Upper lobe of left lung (tissue), 4 donors: ENCODE measurements around the gene ARHGEF7.

Source experiments
- CTCF ChIP-seq, 6 experiments: fragments of 450-650 bp in 4 of 6; fragments of 200-600 bp in 2 of 6; sonication (generic) in 2 of 6; IDR thresholded peaks; one replicate each; pipeline ENCODE4 v1.5.1; 2016 to 2019; ENCODE audit warnings: antibody characterized with exemption in 6 of 6
- EP300 ChIP-seq, 4 donors: sonication (generic); formaldehyde crosslinking; IDR thresholded peaks; one replicate each; pipeline ENCODE4 v1.5.1; 2017; ENCODE audit warnings: antibody characterized with exemption in 4 of 4, control low read depth in 2 of 4
- POLR2A ChIP-seq, 4 donors: fragments of 450-650 bp; IDR thresholded peaks; one replicate each; pipeline ENCODE4 v1.5.1; 2016 to 2017; ENCODE audit warnings: antibody characterized with exemption in 4 of 4, mild to moderate bottlenecking in 2 of 4
- POLR2AphosphoS5 ChIP-seq, 2 donors: sonication (generic); formaldehyde crosslinking; IDR thresholded peaks; one replicate each; pipeline ENCODE4 v1.5.1; 2017; ENCODE audit warnings: antibody characterized with exemption in 2 of 2

DNA sequence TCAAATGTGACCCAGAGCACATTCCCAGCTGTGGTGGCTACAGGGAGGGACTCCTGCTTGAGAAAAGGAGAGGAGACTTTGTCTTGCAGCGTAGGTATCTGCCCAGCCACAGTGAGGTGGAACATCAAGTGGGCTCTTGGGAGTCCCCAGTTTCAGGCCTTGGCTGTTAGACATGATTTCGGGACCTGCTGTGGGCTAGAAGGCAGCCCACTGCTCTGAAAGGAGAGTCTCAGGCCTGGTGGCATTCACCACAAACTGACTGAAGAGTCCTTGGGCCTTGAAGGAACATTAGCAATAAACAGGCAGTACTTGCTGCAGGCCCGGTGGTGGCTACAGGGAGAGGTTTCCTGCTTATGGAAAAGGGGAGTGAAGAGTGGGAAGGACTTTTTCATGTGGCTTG, 143.5 kb downstream of the ARHGEF7 start:
- TF ChIP-seq CTCF (IDR thresholded peaks at IDR 0.05) (no peak), POLR2AphosphoS5 (IDR thresholded peaks at IDR 0.05) (no peak), POLR2A (IDR thresholded peaks at IDR 0.05) (no peak), EP300 (IDR thresholded peaks at IDR 0.05) (no peak)
